IMR-90 (cell line): ENCODE data around the gene MAP3K5. TPM values are rescaled to one million over a fixed set of nuclear protein-coding genes. Genes with fewer than 3 reads are reported as not detected.

Experiments used
- ATAC-seq: fragments of 200-7000 bp; cut with Tn5 transposase; 2 replicates; pipeline ENCODE4 v1.9.1; 2020; ENCODE audit warnings: low read depth, mild to moderate bottlenecking, moderate library complexity
- BruUV-seq: library from RNA; stranded (reverse); fragments of 400-500 nt; replicated peaks from 2 replicates; lab custom pipeline; 2021; lab: Mats Ljungman, UMichigan
- CTCF ChIA-PET: fragments of 300-600 bp; formaldehyde crosslinking; extraction: SDS; loops from one replicate; lab custom pipeline; 2021; ENCODE audit warnings: antibody characterized with exemption; lab: Yijun Ruan, JAX
- POLR2A ChIA-PET: fragments of 300-600 bp; sonication (Branson Sonifier 250); formaldehyde crosslinking; loops from one replicate; lab custom pipeline; 2022; ENCODE audit warnings: antibody characterized with exemption; ENCODE audit not compliant: unreplicated experiment; lab: Charles Lee
- DNase-seq: peaks from one replicate; pipeline ENCODE4 v3.0.0; 2013
- H2AFZ ChIP-seq: replicated peaks from 2 replicates; pipeline ENCODE3; 2013; ENCODE audit warnings: low read length, mild to moderate bottlenecking; ENCODE audit not compliant: poor library complexity
- H2AK5ac ChIP-seq: 2 replicates; pipeline ENCODE4 v1.6.1; 2013; ENCODE audit warnings: low read depth, low read length, inconsistent platforms
- H2AK9ac ChIP-seq: replicated peaks from 2 replicates; pipeline ENCODE3; 2013; ENCODE audit warnings: mild to moderate bottlenecking, low read depth, low read length, moderate library complexity; ENCODE audit not compliant: poor library complexity
- H2BK120ac ChIP-seq: 2 replicates; pipeline ENCODE4 v1.6.1; 2013; ENCODE audit warnings: low read depth, low read length, inconsistent platforms
- H2BK15ac ChIP-seq: 3 replicates; pipeline ENCODE4 v1.6.1; 2013; ENCODE audit warnings: low read depth, low read length, inconsistent platforms
- H2BK20ac ChIP-seq: 2 replicates; pipeline ENCODE4 v1.6.1; 2013; ENCODE audit warnings: low read depth, mild to moderate bottlenecking, inconsistent platforms, low read length, moderate library complexity
- H2BK5ac ChIP-seq: 2 replicates; pipeline ENCODE4 v1.6.1; 2013; ENCODE audit warnings: mild to moderate bottlenecking, low read depth, low read length, inconsistent platforms; ENCODE audit not compliant: poor library complexity, severe bottlenecking
- H3K14ac ChIP-seq: replicated peaks from 2 replicates; pipeline ENCODE4 v1.6.1; 2013; ENCODE audit warnings: low read depth, low read length, inconsistent platforms
- H3K18ac ChIP-seq: 2 replicates; pipeline ENCODE4 v1.6.1; 2013; ENCODE audit warnings: low read depth, low read length, control low read depth
- H3K23ac ChIP-seq: 2 replicates; pipeline ENCODE4 v1.6.1; 2013; ENCODE audit warnings: low read depth, low read length, inconsistent platforms
- H3K27ac ChIP-seq: 2 replicates; pipeline ENCODE4 v1.5.1; 2013; ENCODE audit warnings: mild to moderate bottlenecking, control low read depth, low read length; ENCODE audit not compliant: insufficient read depth
- H3K27me3 ChIP-seq: 2 replicates; pipeline ENCODE4 v1.6.1; 2013; ENCODE audit warnings: low read length; ENCODE audit not compliant: control insufficient read depth, insufficient read depth
- H3K36me3 ChIP-seq: 2 replicates; pipeline ENCODE4 v1.6.1; 2013; ENCODE audit warnings: low read length, mixed read lengths; ENCODE audit not compliant: control insufficient read depth, insufficient read depth
- H3K4ac ChIP-seq: 2 replicates; pipeline ENCODE4 v1.6.1; 2013; ENCODE audit warnings: low read depth, low read length, inconsistent platforms
- H3K4me1 ChIP-seq: 2 replicates; pipeline ENCODE4 v1.6.1; 2013; ENCODE audit warnings: low read length, mixed read lengths; ENCODE audit not compliant: control insufficient read depth, insufficient read depth
- H3K4me2 ChIP-seq: 2 replicates; pipeline ENCODE4 v1.6.1; 2013; ENCODE audit warnings: low read depth, mild to moderate bottlenecking, control low read depth, low read length, moderate library complexity
- H3K4me3 ChIP-seq: 2 replicates; pipeline ENCODE4 v1.5.1; 2013; ENCODE audit warnings: low read depth, mild to moderate bottlenecking, control low read depth, low read length, moderate library complexity; ENCODE audit not compliant: insufficient read depth
- H3K56ac ChIP-seq: 2 replicates; pipeline ENCODE4 v1.6.1; 2013; ENCODE audit warnings: low read length, inconsistent platforms; ENCODE audit not compliant: insufficient read depth; ENCODE audit errors: extremely low read depth
- H3K79me1 ChIP-seq, 2 experiments: 2 replicates each; pipeline ENCODE4 v1.6.1; 2013; ENCODE audit warnings: low read length in 2 of 2, inconsistent platforms in 1 of 2, low read depth in 1 of 2
- H3K9ac ChIP-seq: 2 replicates; pipeline ENCODE4 v1.6.1; 2013; ENCODE audit warnings: low read depth, low read length, control low read depth
- H3K9me1 ChIP-seq: 2 replicates; pipeline ENCODE4 v1.6.1; 2013; ENCODE audit warnings: low read length, inconsistent platforms; ENCODE audit not compliant: insufficient read depth
- H3K9me3 ChIP-seq: 2 replicates; pipeline ENCODE4 v1.6.1; 2013; ENCODE audit warnings: low read length; ENCODE audit not compliant: control insufficient read depth, insufficient read depth
- H4K20me1 ChIP-seq: 2 replicates; pipeline ENCODE4 v1.6.1; 2013; ENCODE audit warnings: low read length, inconsistent platforms; ENCODE audit not compliant: insufficient read depth
- H4K5ac ChIP-seq: 2 replicates; pipeline ENCODE4 v1.6.1; 2013; ENCODE audit warnings: mild to moderate bottlenecking, low read depth, low read length, control low read depth
- H4K8ac ChIP-seq, 2 experiments: 2 replicates each; pipeline ENCODE4 v1.6.1; 2013; ENCODE audit warnings: low read depth in 2 of 2, low read length in 2 of 2, control low read depth in 1 of 2, inconsistent platforms in 1 of 2
- H4K91ac ChIP-seq: 2 replicates; pipeline ENCODE4 v1.6.1; 2013; ENCODE audit warnings: low read depth, low read length, inconsistent platforms; ENCODE audit not compliant: insufficient read depth
- CEBPB ChIP-seq: IDR thresholded peaks from 2 replicates; pipeline ENCODE4 v1.6.1; 2012; ENCODE audit warnings: low read depth, low read length, improper control_type of control experiment
- MAZ ChIP-seq: IDR thresholded peaks from 2 replicates; pipeline ENCODE4 v1.6.1; 2012; ENCODE audit warnings: low read depth, mild to moderate bottlenecking, low read length, improper control_type of control experiment, moderate library complexity, borderline replicate concordance
- RCOR1 ChIP-seq: IDR thresholded peaks from 2 replicates; pipeline ENCODE4 v1.6.1; 2012; ENCODE audit warnings: mild to moderate bottlenecking, low read length, improper control_type of control experiment; ENCODE audit not compliant: insufficient replicate concordance
- WGBS, 2 experiments: methylation state at CpG; one replicate each; pipeline versions ENCODE4 v1.1.5 to v1.1.7; 2013; ENCODE audit warnings: missing lambda C conversion rate in 2 of 2; ENCODE audit not compliant: insufficient read length in 1 of 2; ENCODE audit errors: extremely low coverage in 2 of 2; 5-methylcytosine and 5-hydroxymethylcytosine counted together
- dilution Hi-C: fragments of 300-500 bp; cut with HindIII; formaldehyde crosslinking; loops from one replicate; pipeline ENCODE4 v1.14.3; 2018; ENCODE audit warnings: low sequenced_read_pairs; ENCODE audit not compliant: unreplicated experiment
- in situ Hi-C: fragments of 300-500 bp; cut with MboI; formaldehyde crosslinking; loops from 3 replicates; pipeline ENCODE4 v1.14.3; 2019; ENCODE audit warnings: low sequenced_read_pairs, inconsistent platforms, mixed read lengths
- intact Hi-C: fragments of 100-400 bp; cut with micrococcal nuclease; formaldehyde crosslinking; loops from 2 replicates; pipeline ENCODE4 v1.10.0; 2022
- polyA plus RNA-seq, 3 experiments: library from polyadenylated mRNA; depleted of rRNA; stranded (reverse); fragments of >200 nt; gene quantifications; 2 replicates each; pipeline ENCODE4 v1.2.3, GENCODE V29; 2012; ENCODE audit warnings: low replicate concordance in 1 of 3
- total RNA-seq: library from RNA; depleted of rRNA; stranded (reverse); fragments of >200 nt; gene quantifications from 2 replicates; pipeline ENCODE4 v1.2.3, GENCODE V29; 2012

Gene MAP3K5
- total and polyA plus RNA-seq, 2 of the 4 experiments (the other 2 are of a cell fraction) = 5.4 to 17.6 TPM

DNA sequence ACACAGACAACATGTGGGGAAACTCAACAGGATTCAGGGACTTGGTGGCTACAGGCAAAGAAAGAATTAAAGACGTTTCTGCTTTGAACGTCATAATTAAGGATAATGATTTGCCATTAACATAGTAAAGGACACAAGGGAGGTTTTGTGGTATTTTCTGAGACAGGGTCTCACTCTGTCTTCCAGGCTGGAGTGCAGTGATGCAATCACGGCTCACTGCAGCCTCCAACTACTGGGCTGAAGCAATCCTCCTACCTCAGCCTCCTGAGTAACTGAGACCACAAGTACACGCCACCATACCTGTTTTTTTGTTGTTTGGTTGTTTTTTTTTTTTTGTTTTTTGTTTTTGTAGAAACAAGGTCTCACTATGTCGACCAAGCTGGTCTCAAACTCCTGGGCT lies 62.4 kb downstream of the MAP3K5 start:
- Histone ChIP-seq H3K9ac (no peak overlapping the region), H2BK20ac (no peak overlapping the region), H2AK9ac (no peak overlapping the region), H3K27ac (no peak overlapping the region), H3K4me2 (no peak overlapping the region), H2AFZ (no peak overlapping the region), H3K36me3 (no peaks in the 10 kb centered on the region), H3K27me3 (no peaks in the 10 kb centered on the region), H3K79me1 (peaks cover 40 to 65% of the 10 kb centered on the region in 2 experiments), H2BK5ac (no peak overlapping the region), H3K4me3 (no peak overlapping the region), H3K4ac (no peak overlapping the region), H3K14ac (no peak overlapping the region), H3K9me1 (0 out of 2 replicates have a peak, but pooled peaks cover 5% of the 10 kb centered on the region), H4K20me1 (peaks cover 14% of the 10 kb centered on the region; the same call in 1 of the 2 replicates), H3K9me3 (no peaks in the 10 kb centered on the region), H4K5ac (no peak overlapping the region), H2BK120ac (no peak overlapping the region), H2AK5ac (no peak overlapping the region), H4K8ac (no peak overlapping the region), H3K4me1 (peaks cover 5% of the 10 kb centered on the region), H3K56ac (no peak overlapping the region), H2BK15ac (no peak overlapping the region), H3K23ac (no peak overlapping the region), H3K18ac (no peak overlapping the region), H4K91ac (no peak overlapping the region)
- no peak for ATAC-seq
- no peak for DNase-seq
- TF ChIP-seq MAZ = no peak
- TF ChIP-seq CEBPB = peak; percentile 35; the same call in 1 of the 2 replicates
- TF ChIP-seq RCOR1 = no peak
- POLR2A ChIA-PET = no interaction called here
- CTCF ChIA-PET = no interaction called here
- BruUV-seq = no TSS peak
- in situ Hi-C loops (no loop called here), intact Hi-C loops (no loop called here), dilution Hi-C loops (no loop called here)
- WGBS, 2 experiments = no CpG with 5 or more reads among the region's 5 CpGs
